Inflammatory macrophage treated with lipopolysaccharide for 1 hour (primary cell): Measurements from ENCODE around the gene EHD3.
A peak's percentile ranks its signal among the peaks of the same experiment; 100 is the strongest.
"Not testable (repeated sequence)": the region's sequence is repeated elsewhere in the genome, so short reads cannot be mapped to it uniquely, and the experiment has no call there.

Experiments used
- DNase-seq, 2 donors: peaks; one replicate each; pipeline ENCODE4 v3.0.0-alpha.2; 2020 to 2022

Gene EHD3

DNA sequence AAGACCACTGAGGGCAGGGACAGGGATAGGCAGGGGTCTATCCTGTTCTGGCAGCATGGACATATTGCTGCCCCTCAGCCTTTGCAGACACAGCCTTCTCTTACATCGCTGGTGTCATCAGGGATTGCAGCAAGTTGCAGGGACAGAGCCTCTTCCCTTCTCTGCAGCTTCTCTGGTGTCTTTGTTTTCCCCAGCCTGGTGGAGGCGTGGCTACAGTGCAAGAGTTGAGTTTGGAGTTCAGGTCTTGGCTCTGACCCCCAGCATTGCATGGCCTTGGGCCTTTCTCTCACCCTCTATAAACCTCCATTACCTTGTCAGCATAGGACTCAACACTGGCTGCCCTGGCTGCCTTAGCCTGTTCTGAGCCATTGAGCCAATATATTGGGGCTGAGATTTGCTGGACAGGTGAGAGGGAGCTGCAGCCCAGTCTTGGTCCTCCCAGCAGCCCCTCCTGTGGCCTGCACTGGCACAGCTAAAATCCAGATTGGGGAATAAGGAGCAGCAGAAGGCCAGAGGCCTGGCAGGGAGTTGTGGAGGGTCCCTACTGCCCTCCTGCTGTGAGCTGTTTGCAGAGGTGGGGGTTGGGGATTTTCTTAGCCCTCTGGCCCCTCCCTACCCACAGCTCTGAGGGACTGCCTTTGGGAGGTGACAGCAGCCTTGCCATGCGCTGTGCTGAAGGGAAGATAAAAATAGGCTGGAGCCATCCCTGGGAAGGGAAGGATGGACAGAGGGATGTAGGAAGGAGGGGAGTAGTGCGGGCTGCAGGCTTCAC is 22.8 kb downstream of the EHD3 start:
- DNase-seq: no peak

DNA sequence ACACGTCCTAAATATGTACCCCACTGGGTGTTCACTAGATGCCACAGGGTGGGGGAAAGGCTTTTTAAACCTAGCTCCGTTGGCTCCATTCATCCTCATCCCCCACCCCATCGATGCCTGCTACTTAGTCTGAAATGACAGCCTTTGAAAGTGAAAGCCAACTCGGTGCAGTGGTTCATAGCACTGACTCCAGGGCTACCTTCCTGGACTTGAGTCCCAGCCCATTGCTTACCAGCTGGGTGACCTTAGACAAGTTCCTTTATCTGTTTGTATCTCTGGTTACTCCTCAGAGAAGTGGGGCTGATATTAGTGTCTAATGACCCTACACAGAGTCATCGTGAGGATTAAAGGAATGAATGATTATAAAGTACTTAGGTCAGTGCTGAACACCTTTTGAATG is 24.4 kb downstream of the EHD3 start:
- DNase-seq: no peak

DNA sequence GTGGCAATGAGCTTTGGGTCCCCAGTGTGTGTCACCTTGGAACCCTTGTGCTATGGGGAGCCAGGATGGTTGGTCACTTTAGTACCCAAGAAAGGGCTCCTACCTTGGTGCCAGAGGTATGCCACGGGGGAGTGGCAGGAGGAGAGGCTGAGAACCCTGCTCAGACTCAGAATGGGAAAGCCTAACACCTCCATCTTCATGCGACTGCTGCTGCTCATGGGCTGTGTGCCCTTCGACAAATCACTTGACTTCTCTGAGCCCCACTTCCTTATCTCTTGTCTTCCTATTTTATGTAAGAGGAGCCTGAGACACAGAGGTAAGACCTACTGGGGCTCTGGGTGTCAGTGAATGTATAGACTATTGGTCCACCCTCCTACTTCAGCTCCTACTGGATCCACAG is 25.1 kb downstream of the EHD3 start:
- no peak for DNase-seq

DNA sequence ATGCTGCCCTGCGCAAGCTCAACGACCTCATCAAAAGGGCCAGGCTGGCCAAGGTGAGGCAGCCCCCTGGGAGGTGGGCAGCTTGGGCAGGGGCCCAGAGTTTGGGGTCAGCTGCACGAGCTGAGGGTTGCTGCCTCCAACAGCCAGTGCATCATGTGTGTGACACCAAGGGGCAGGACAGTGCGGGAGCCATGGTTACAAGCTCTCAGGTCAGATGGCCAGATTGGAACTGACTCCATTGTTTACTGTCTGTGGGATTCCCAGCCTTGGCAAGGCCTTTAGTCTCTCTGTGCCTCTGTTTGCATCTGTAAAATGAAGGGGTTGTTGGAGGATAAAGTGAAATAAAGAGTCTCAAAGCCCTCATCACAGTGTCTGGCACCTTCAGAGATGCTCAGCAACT is 26.9 kb downstream of the EHD3 start:
- no peak for DNase-seq

DNA sequence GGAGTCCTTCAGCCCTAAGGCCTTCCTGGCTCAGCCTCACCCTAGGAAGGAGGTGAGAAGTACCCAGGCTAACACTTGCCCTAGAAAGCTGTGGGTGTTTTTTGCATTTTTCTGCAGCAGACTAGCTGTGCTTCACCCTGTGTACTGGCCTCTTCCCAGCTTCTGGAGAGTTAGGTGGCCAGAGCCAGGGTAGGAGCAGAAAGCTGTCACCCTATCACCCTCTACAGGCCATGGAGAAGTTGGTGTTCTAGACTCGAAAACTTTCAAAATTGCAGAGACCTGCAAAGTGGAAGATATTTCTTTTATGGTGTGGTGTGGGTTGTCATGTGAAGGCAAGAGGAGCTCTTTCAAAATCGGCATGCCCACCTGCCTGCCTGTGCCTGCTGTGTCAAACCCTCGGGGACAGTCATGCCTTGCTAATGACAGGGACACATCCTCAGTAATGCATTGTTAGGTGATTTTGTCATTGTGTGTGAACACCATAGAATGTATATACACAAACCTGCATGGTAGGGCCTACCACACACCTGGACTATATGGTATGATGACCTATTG is 29.8 kb downstream of the EHD3 start:
- DNase-seq: no peak

DNA sequence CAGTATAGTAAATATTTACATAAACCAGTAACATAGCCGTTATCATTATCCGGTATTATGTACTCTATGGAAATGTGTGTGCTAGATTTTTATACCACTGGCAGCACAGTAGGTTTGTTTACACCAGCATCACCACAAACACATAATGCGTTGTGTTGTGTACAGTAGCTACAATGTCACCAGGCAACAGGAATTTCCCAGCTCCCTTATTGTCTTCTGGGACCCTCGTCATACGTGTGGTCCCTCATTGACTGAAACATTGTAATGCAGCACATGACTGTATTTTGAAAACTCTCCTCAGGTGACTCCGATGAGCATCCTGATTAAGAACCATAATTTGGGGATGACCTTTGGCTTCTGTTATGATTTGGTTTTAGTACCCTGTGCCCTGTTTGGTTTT is 31.3 kb downstream of the EHD3 start:
- DNase-seq: no peak

DNA sequence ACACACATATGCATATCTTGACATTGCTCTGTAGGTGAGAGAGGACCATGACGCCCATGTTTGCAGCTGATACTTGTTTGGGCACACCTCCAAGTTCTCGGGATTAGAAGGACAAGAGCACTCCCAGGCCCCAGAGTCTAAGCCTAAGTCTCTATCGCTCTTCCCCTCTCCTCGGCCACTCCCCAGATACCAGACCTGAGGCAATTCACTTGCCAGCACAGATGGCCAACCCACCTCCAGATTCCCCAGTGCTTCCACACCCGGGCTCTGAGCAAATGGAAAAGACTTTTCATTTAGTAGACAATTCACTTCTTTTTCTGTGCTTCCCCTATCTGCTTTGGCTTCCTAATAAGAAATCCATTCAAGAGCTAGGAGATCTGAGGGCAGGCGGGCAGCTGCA is 32.9 kb downstream of the EHD3 start:
- DNase-seq: no peak

DNA sequence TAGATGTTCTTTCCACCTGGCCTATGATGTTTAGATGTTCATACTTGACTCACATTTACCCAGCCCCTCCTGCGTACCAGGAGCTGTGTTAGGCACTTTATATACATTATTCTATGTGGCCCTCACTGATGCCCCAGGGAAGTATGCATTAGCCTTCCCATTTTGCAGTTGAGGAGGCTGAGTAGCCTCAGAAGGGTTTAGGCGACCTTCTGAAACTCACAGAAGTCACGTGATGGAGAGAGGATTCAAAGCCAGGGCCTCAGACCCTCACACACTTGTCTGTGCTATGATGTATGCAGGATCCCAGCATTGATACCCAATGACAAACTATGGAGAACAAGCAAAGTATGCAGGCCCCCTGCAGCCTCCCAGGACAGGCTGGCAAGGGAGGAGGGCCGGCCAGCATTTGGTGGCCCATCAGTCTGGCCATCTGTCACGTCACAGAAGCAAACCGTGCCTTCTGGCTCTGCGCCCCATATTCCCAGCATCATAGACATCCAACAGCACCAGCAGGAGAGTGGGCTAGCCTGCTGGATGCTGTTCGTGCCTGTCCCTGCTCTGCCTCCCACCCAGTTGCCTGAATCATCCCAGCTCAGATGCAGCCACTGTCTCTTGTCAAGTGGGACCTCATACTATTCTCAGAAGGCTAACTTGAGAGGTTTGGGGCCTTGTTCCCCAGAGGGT is 33.6 kb downstream of the EHD3 start:
- DNase-seq: no peak

DNA sequence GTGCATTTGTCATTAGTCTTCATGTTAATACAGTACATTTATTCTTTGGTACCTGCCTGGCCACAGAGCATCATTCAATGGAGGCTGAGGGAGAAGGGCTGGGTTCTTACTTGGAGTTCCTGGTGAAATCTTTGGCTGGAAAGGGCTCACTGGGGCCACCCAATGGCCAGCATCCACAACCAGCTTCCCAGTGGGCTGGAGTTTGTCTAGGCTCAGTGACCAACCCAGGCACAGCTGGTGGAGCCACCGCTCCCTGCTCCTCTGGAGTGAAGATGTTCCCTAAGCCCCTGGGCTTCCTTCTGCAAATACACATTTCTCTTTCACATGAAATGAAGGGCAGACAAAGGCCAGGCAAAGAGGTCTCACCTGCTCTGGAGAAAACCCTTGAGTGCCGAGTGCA is 34.4 kb downstream of the EHD3 start:
- no peak for DNase-seq

DNA sequence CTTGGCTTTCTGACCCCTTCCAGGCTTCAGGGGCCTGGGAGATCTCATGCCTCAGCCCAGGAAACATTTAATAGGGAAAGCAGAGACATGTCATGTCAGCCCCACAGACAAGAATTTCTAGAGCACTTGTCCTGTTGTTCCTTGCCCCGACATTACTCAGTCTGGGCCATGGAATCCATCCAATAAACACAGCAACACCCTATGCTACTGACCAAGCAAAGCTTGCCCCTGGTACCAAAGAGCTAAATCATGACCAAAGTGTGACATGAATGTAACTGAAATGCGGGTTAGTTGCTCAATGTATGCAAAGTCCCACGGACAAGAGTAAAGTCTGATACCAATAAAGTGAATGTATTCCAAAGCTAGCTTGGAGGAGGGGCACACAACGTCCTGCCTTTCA is 35.1 kb downstream of the EHD3 start:
- DNase-seq: no peak

DNA sequence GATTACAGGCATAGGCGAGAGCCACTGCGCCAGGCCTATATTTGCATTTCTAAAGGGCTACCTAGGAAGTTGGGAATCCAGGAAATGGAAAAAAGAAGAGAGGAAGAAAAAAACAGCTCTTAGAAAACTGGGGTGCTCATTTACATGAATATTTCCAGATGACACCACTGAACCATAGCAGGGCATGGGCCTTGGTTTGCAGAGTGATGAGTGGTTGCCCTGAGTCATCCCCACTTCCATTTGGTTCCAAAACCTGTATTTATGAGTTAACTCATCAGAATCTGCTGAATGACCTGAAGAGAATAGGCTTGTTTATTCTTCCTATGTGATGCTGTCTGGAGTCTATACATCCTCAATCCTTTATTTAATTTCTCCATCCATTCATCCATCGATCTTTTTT is 36.2 kb downstream of the EHD3 start:
- no peak for DNase-seq

DNA sequence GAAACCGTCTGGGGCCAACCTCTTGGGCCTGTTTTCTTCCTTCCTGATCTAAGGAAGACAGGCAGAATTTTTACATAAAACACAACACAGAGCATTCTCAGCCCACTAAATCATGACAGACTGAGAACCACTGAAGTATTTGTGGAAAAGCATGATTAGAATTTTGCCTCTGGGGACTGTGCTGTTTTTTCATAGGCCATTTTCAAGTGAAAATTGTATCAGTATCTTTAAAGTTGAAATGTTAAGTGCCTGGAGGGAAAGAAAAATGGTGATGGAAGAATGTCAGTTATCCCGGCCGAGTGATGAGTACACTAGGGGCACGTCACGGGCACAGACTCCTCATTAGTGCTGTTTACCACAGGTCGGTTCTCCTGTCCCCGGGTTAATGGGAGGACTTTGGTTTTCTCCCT is 36.9 kb downstream of the EHD3 start:
- no peak for DNase-seq

DNA sequence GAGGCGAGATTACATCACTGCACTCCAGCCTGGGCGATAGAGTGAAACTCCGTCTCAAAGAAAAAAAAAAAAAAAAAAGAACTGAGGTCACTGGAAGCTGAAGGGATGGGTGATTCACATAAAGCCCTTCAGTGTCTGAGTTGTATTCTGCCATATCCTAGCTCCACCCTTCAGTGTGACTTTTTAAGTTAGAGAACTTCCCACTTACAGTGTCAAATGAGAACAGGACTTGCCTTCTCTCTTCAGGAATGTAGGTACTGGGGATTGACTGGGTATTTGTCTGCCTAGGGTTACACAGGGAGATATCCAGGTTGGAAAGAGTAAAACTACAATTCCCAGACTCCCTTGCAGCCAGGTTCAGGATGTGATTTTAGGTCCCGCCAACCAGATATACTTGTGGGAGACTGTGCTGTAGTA is 37.9 kb downstream of the EHD3 start:
- DNase-seq: no peak

DNA sequence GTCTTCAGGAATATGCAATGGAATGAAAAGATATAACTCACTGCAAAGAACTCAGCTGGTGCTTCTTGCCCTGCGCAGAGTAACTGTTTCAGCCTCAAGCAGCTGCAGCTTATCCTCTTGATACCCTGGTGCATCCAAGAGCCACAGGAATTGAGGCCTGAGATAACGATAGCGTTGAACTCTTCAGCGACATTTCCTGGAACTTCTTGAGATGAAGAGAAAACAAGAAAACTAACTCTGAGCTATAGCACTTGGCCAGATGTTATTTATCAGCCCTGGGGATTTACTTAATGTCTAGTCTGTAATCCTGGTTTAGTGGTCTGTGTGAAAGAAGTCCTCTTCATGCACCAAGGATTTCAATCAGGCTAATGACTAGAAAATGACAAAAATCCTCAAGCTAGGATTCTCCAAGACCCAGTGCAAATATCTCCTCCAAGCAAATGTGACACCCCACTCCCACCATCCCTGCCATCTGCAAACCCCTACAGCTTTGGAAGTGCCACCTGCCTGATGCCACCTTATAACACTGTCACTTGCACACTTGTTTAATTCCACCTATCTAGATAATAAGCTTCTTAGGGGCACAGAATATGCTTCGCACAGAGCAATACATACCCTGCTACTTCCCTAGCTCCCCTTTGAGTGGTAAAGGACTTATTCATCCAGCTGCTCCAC is 40.6 kb downstream of the EHD3 start:
- no peak for DNase-seq

DNA sequence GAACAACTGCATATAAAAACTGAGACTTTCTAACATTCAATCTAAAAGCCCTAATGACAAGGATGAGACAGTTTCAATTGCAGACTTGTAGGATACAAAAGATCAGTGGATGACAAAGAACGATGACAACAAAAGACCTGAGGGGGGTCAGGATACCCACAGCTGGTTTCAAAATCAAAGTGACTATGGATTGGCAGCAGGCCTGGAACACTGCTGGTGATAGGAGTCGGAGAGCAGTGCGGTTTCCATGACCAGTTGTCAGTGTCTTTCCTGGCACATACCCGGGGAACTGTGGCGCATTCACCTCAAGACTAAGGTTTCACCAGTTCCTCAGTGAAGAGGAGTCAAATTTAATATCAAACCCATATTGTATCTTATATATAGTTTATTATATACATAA is 42.0 kb downstream of the EHD3 start:
- no peak for DNase-seq

DNA sequence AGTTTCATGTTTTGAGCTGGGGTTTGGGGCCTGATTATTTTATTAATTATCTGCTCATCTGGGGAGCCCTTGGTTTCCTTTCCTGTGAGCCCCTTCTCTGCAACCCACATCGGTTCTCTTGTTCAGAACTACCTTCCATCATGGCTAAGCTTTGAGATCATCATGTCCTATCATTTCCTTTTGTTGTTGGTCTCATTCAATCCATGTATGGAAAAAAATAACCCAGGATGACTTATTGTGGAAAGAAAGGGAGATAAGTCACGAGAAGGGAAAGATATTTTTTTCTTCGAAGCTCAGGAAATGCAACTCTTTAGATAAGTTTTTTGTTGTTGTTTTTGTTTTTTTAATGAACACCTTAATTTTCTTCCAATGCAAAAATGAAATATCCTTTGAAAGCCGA is 43.7 kb downstream of the EHD3 start:
- DNase-seq: no peak

DNA sequence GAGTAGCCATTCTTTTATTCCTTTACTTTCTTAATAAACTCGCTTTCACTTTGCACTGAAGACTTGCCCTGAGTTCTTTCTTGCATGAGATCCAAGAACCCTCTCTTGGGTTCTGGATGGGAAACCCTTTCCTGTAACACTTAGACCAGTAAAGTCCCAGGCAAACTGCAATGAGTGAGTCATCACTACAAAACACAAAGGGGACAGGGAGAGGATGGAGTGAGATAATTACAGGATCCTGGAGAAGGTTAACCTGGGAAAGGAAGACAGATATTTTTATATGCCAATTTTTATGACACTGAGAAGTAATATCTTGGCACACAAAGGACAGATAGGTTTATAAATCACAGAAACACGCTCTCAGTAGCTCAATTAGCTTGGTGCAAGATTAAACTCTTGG is 48.7 kb downstream of the EHD3 start:
- DNase-seq: no peak

DNA sequence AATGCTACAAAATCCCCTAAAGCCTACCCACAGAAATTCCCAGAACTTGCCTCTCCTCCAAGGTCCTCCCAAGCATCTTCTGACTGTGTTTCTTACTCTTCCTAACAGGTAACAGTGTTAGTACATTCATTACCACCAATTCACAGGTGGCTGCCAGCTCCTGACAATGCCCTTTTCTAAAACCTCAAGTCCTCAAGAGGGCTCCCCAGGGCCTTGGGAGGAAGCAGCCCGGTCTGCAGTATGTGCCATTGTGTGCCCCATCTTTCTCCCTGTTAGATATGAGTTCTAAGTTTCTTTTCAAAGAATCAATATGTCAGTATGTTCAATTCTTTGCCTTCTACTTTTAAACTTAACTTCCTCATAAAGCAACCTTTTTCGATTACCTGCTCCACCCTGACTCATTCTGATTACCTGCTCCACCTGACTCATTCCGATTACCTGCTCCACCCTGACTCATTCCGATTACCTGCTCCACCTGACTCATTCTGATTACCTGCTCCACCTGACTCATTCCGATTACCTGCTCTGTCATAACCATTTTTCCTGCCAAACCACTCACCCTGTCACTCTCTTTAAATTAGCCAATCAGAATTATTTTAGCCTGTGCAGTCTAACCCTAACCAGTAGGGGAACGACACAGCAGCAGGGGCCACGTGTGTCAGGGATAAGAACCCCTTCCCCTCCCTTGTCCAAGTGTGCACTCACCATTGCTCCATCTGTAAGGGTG is 49.4 kb downstream of the EHD3 start:
- not testable (repeated sequence) for DNase-seq

DNA sequence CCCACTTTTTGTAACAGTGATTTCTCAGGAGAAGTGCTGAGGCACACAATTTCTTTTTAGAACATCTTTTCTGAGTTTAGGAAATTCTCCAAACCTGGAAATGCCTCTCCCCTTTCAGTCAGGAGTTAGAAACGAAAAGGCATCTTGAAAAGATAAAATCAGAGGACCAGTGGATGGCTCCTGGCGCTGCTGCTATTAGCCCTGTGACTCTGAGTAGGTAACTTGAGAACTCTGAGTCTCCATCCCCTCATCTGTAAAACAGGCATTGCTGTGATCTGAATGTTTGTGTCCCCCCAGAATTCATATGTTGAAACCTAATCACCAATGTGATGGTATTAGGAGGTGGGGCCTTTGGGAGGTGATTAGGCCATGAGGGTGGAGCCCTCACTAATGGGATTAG is 50.2 kb downstream of the EHD3 start:
- DNase-seq: no peak

DNA sequence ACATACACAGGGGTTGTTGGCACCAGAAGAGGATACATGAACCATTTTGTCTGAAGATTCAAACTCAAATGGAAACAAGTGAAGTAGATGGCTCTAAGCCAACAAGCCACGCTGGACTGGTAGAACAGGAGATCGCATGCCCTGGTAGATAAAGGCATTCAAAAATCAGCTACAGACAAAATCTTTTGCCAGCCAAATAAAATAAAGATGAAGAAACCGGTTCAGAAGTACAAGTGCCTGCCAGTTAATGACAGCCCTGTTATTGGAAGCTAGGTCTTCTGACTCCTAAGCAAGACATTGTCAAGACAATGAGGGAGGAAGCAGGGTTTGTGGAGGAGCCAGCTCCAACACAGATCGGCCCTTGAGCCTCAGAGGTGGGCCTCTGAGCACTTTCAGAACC is 52.3 kb downstream of the EHD3 start:
- no peak for DNase-seq

DNA sequence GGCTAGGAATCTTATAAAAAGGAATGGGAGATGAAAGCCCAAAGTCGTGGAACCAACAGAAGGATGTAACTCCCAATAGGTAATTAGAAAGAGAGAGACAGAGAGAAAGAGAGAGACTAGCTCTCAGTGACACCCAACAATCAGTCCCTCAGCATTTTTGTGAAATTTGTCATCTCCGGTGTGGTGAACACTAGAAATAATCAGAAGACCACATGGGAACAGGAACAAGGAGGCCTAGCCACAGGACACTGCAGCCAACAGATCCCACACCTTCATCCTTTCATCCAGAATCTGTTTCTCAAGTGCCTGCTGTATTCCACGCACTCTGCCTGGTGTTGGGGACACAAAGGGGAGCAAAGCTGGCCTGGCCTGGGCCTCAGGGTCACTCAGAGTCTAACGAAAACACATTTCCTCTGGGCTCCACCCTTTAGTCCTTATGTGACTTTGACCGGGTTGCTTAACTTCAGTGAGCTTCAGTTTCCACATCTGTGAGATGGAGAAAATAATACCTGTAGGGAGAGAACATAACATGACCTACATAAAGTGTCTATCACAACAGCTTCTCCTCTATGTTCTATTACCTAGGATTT is 53.1 kb downstream of the EHD3 start:
- DNase-seq: no peak

DNA sequence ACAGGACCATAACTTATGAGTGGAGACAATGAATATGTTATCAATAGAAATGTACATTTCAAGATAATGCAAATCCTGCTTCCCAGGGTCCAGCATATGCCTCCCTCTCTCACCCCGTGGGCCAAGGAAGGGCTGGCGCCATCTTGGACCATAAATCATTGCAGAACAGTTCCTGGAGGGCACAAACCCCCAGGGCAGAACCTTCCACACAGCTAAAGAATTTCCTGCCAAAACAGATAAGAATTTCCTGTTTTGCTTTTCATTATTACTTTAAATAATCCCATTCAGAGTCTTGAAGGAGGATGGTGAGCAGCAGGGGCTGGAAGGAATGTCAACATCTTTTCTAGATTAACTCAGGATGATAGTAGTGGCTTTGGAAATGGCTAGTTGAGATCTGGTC is 53.7 kb downstream of the EHD3 start:
- DNase-seq: no peak

DNA sequence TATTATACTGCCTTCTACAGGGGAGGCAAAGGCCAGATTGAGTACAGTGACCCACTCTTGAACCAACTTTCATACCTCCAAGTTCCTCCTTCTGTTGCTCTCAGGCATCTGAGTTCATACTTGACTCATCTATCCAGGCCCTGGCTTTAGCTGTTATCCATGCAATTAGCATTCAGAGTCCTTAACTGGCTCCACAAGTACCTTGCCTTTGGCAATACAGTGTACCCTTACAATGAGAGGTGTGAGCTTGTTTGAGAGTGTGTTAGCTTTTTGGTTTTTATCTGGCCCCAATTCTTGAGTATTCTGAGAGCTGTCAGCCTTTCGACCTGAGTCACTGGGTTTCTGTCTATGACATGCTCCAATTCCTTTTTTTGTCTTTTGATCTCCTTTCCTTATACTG is 60.2 kb downstream of the EHD3 start:
- peak in 1 of 2 donors; percentile 21 for DNase-seq
